HEK293 (cell line): Measurements from ENCODE around the gene GUK1.

Experiments used
- GFI1B ChIP-seq: fragments of 450-650 bp; formaldehyde crosslinking; IDR thresholded peaks from 2 replicates; pipeline ENCODE4 v1.5.1; 2016; ENCODE audit warnings: missing biosample characterization, missing genetic modification characterization
- HOXA7 ChIP-seq: sonication (generic); formaldehyde crosslinking; IDR thresholded peaks from 2 replicates; pipeline ENCODE4 v1.8.1; 2022; ENCODE audit warnings: missing genetic modification reagents, borderline replicate concordance
- ZFHX2 ChIP-seq: fragments of 450-650 bp; formaldehyde crosslinking; conservative IDR thresholded peaks from 2 replicates; pipeline ENCODE4 v1.5.1; 2016; ENCODE audit warnings: missing biosample characterization, missing genetic modification characterization
- ZNF121 ChIP-seq: fragments of 450-650 bp; formaldehyde crosslinking; IDR thresholded peaks from 2 replicates; pipeline ENCODE4 v1.5.1; 2016; ENCODE audit warnings: missing biosample characterization, missing genetic modification characterization
- ZNF132 ChIP-seq: fragments of 450-650 bp; formaldehyde crosslinking; IDR thresholded peaks from 2 replicates; pipeline ENCODE4 v1.5.1; 2017; ENCODE audit warnings: missing biosample characterization, missing genetic modification characterization, borderline replicate concordance
- ZNF174 ChIP-seq: fragments of 450-650 bp; formaldehyde crosslinking; IDR thresholded peaks from 2 replicates; pipeline ENCODE4 v1.5.0; 2017; ENCODE audit warnings: missing biosample characterization, mild to moderate bottlenecking, missing genetic modification characterization
- ZNF175 ChIP-seq: fragments of 450-650 bp; formaldehyde crosslinking; IDR thresholded peaks from 2 replicates; pipeline ENCODE4 v1.5.1; 2016; ENCODE audit warnings: missing biosample characterization, missing genetic modification characterization
- ZNF292 ChIP-seq: fragments of 450-650 bp; formaldehyde crosslinking; IDR thresholded peaks from 2 replicates; pipeline ENCODE4 v1.5.1; 2016; ENCODE audit warnings: low read depth, missing biosample characterization, missing genetic modification characterization, borderline replicate concordance
- ZNF335 ChIP-seq: fragments of 450-650 bp; formaldehyde crosslinking; conservative IDR thresholded peaks from 2 replicates; pipeline ENCODE4 v1.5.1; 2016; ENCODE audit warnings: missing biosample characterization, missing genetic modification characterization
- ZNF37A ChIP-seq: fragments of 450-650 bp; IDR thresholded peaks from 2 replicates; pipeline ENCODE4 v1.5.1; 2018; ENCODE audit warnings: missing biosample characterization, missing genetic modification characterization
- ZNF391 ChIP-seq: fragments of 450-650 bp; formaldehyde crosslinking; IDR thresholded peaks from 2 replicates; pipeline ENCODE4 v1.5.1; 2016; ENCODE audit warnings: low read depth, missing biosample characterization, missing genetic modification characterization, borderline replicate concordance
- ZNF510 ChIP-seq: fragments of 450-650 bp; formaldehyde crosslinking; IDR thresholded peaks from 2 replicates; pipeline ENCODE4 v1.5.1; 2018; ENCODE audit warnings: mild to moderate bottlenecking, missing genetic modification characterization, missing biosample characterization; ENCODE audit not compliant: insufficient replicate concordance
- ZNF585B ChIP-seq: fragments of 450-650 bp; formaldehyde crosslinking; IDR thresholded peaks from 2 replicates; pipeline ENCODE4 v1.5.1; 2016; ENCODE audit warnings: missing biosample characterization, missing genetic modification characterization
- ZNF664 ChIP-seq: fragments of 450-650 bp; formaldehyde crosslinking; IDR thresholded peaks from 2 replicates; pipeline ENCODE4 v1.5.1; 2016; ENCODE audit warnings: missing biosample characterization, missing genetic modification characterization
- ZSCAN23 ChIP-seq: fragments of 450-650 bp; formaldehyde crosslinking; IDR thresholded peaks from 2 replicates; pipeline ENCODE4 v1.5.1; 2016; ENCODE audit warnings: missing biosample characterization, missing genetic modification characterization
- TF ChIP-seq, protein P1 (sequence below): fragments of 450-650 bp; formaldehyde crosslinking; IDR thresholded peaks from 2 replicates; pipeline ENCODE4 v1.5.1; 2016; ENCODE audit warnings: missing biosample characterization, missing genetic modification characterization, borderline replicate concordance
- TF ChIP-seq, protein P2 (sequence below): fragments of 450-650 bp; formaldehyde crosslinking; IDR thresholded peaks from 2 replicates; pipeline ENCODE4 v1.5.1; 2016; ENCODE audit warnings: missing biosample characterization, missing genetic modification characterization, borderline replicate concordance
- TF ChIP-seq, protein P3 (sequence below): fragments of 450-650 bp; formaldehyde crosslinking; IDR thresholded peaks from 2 replicates; pipeline ENCODE4 v1.5.1; 2016; ENCODE audit warnings: missing biosample characterization, missing genetic modification characterization
- TF ChIP-seq, protein P4 (sequence below): fragments of 450-650 bp; formaldehyde crosslinking; IDR thresholded peaks from 2 replicates; pipeline ENCODE4 v1.5.1; 2016; ENCODE audit warnings: missing biosample characterization, missing genetic modification characterization
- TF ChIP-seq, protein P5 (sequence below): fragments of 450-650 bp; formaldehyde crosslinking; IDR thresholded peaks from 2 replicates; pipeline ENCODE4 v1.5.1; 2016; ENCODE audit warnings: missing biosample characterization, missing genetic modification characterization
- TF ChIP-seq, protein P6 (sequence below): fragments of 450-650 bp; formaldehyde crosslinking; IDR thresholded peaks from 2 replicates; pipeline ENCODE4 v1.5.1; 2016; ENCODE audit warnings: missing biosample characterization, missing genetic modification characterization
- TF ChIP-seq, protein P7 (sequence below): sonication (generic); formaldehyde crosslinking; IDR thresholded peaks from 2 replicates; pipeline ENCODE4 v1.8.1; 2022; ENCODE audit warnings: mild to moderate bottlenecking, moderate library complexity, missing genetic modification reagents
- TF ChIP-seq, protein P8 (sequence below): fragments of 450-650 bp; formaldehyde crosslinking; IDR thresholded peaks from 2 replicates; pipeline ENCODE4 v1.5.1; 2016; ENCODE audit warnings: missing biosample characterization, missing genetic modification characterization, low read depth

Gene GUK1

DNA sequence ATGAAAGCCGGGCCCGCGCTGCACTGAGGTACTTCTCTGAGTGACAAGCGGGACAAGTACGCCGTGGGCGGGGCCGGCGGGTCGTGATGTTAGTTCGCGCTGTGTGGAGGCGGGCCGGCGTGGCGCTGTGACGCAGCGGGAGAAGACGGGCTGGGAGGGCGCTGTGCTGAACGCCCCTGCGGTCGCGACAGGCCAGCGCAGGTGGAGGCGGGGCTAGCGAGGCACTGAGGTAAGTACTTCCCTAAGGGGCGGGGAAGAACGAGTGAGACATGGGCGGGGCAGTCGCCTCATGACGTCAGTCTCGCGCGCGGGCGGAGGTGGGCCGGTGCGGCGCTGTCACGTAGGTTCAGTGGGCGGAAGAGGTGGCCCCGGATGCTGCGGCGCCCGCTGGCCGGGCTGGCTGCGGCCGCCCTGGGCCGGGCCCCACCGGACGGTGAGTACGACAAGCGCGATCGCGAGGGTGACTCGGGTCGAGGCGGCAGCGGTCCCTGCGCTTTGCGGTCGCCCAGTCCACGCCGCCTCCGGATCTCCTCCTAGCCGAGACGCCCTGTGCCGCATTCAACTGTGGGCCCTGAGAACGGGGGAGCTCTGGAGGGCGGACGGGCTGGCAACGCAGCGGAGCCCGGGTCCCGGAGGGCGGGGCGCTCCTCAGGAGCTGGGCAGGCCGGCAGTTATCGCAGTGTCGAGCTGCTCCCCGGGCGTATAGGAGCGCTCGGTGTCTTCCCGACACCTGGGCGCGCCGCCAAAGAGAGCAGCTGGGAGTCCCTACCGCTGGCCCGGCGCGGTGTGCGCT, at the start of gene GUK1 (continued):
- TF ChIP-seq, protein P1, sequence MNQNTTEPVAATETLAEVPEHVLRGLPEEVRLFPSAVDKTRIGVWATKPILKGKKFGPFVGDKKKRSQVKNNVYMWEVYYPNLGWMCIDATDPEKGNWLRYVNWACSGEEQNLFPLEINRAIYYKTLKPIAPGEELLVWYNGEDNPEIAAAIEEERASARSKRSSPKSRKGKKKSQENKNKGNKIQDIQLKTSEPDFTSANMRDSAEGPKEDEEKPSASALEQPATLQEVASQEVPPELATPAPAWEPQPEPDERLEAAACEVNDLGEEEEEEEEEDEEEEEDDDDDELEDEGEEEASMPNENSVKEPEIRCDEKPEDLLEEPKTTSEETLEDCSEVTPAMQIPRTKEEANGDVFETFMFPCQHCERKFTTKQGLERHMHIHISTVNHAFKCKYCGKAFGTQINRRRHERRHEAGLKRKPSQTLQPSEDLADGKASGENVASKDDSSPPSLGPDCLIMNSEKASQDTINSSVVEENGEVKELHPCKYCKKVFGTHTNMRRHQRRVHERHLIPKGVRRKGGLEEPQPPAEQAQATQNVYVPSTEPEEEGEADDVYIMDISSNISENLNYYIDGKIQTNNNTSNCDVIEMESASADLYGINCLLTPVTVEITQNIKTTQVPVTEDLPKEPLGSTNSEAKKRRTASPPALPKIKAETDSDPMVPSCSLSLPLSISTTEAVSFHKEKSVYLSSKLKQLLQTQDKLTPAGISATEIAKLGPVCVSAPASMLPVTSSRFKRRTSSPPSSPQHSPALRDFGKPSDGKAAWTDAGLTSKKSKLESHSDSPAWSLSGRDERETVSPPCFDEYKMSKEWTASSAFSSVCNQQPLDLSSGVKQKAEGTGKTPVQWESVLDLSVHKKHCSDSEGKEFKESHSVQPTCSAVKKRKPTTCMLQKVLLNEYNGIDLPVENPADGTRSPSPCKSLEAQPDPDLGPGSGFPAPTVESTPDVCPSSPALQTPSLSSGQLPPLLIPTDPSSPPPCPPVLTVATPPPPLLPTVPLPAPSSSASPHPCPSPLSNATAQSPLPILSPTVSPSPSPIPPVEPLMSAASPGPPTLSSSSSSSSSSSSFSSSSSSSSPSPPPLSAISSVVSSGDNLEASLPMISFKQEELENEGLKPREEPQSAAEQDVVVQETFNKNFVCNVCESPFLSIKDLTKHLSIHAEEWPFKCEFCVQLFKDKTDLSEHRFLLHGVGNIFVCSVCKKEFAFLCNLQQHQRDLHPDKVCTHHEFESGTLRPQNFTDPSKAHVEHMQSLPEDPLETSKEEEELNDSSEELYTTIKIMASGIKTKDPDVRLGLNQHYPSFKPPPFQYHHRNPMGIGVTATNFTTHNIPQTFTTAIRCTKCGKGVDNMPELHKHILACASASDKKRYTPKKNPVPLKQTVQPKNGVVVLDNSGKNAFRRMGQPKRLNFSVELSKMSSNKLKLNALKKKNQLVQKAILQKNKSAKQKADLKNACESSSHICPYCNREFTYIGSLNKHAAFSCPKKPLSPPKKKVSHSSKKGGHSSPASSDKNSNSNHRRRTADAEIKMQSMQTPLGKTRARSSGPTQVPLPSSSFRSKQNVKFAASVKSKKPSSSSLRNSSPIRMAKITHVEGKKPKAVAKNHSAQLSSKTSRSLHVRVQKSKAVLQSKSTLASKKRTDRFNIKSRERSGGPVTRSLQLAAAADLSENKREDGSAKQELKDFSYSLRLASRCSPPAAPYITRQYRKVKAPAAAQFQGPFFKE: no peak
- TF ChIP-seq ZNF391 (peak; percentile 85; the same call in 1 of the 2 replicates), ZNF132 (tag by site-specific recombination) (no peak), ZNF292 (tag by site-specific recombination) (no peak), ZNF175 (tag by site-specific recombination) (no peak), ZNF335 (tag by site-specific recombination) (no peak), ZSCAN23 (no peak), ZNF121 (tag by site-specific recombination) (peak; percentile 82; the same call in 1 of the 2 replicates), ZFHX2 (tag by site-specific recombination) (peak; percentile 100), ZNF510 (tag by site-specific recombination) (no peak), ZNF664 (no peak), ZNF37A (tag by site-specific recombination) (no peak), ZNF585B (tag by site-specific recombination) (no peak), GFI1B (tag by site-specific recombination) (no peak), ZNF174 (no peak), HOXA7 (CRISPR knock-in tag) (no peak)
- TF ChIP-seq, protein P2, sequence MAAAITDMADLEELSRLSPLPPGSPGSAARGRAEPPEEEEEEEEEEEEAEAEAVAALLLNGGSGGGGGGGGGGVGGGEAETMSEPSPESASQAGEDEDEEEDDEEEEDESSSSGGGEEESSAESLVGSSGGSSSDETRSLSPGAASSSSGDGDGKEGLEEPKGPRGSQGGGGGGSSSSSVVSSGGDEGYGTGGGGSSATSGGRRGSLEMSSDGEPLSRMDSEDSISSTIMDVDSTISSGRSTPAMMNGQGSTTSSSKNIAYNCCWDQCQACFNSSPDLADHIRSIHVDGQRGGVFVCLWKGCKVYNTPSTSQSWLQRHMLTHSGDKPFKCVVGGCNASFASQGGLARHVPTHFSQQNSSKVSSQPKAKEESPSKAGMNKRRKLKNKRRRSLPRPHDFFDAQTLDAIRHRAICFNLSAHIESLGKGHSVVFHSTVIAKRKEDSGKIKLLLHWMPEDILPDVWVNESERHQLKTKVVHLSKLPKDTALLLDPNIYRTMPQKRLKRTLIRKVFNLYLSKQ (tag by site-specific recombination): no peak
- TF ChIP-seq, protein P3, sequence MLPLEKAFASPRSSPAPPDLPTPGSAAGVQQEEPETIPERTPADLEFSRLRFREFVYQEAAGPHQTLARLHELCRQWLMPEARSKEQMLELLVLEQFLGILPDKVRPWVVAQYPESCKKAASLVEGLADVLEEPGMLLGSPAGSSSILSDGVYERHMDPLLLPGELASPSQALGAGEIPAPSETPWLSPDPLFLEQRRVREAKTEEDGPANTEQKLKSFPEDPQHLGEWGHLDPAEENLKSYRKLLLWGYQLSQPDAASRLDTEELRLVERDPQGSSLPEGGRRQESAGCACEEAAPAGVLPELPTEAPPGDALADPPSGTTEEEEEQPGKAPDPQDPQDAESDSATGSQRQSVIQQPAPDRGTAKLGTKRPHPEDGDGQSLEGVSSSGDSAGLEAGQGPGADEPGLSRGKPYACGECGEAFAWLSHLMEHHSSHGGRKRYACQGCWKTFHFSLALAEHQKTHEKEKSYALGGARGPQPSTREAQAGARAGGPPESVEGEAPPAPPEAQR (tag by site-specific recombination): peak; percentile 49; the same call in 1 of the 2 replicates
- TF ChIP-seq, protein P4, sequence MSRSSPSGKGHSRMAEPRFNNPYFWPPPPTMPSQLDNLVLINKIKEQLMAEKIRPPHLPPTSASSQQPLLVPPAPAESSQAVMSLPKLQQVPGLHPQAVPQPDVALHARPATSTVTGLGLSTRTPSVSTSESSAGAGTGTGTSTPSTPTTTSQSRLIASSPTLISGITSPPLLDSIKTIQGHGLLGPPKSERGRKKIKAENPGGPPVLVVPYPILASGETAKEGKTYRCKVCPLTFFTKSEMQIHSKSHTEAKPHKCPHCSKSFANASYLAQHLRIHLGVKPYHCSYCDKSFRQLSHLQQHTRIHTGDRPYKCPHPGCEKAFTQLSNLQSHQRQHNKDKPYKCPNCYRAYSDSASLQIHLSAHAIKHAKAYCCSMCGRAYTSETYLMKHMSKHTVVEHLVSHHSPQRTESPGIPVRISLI (tag by site-specific recombination): no peak
- TF ChIP-seq, protein P5, sequence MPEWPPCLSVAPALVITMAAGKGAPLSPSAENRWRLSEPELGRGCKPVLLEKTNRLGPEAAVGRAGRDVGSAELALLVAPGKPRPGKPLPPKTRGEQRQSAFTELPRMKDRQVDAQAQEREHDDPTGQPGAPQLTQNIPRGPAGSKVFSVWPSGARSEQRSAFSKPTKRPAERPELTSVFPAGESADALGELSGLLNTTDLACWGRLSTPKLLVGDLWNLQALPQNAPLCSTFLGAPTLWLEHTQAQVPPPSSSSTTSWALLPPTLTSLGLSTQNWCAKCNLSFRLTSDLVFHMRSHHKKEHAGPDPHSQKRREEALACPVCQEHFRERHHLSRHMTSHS (tag by site-specific recombination): no peak
- TF ChIP-seq, protein P6, sequence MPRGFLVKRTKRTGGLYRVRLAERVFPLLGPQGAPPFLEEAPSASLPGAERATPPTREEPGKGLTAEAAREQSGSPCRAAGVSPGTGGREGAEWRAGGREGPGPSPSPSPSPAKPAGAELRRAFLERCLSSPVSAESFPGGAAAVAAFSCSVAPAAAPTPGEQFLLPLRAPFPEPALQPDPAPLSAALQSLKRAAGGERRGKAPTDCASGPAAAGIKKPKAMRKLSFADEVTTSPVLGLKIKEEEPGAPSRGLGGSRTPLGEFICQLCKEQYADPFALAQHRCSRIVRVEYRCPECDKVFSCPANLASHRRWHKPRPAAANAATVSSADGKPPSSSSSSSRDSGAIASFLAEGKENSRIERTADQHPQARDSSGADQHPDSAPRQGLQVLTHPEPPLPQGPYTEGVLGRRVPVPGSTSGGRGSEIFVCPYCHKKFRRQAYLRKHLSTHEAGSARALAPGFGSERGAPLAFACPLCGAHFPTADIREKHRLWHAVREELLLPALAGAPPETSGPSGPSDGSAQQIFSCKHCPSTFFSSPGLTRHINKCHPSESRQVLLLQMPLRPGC (tag by site-specific recombination): 0 out of 2 replicates have a peak, but pooled peaks have one; percentile 11
- TF ChIP-seq, protein P7, sequence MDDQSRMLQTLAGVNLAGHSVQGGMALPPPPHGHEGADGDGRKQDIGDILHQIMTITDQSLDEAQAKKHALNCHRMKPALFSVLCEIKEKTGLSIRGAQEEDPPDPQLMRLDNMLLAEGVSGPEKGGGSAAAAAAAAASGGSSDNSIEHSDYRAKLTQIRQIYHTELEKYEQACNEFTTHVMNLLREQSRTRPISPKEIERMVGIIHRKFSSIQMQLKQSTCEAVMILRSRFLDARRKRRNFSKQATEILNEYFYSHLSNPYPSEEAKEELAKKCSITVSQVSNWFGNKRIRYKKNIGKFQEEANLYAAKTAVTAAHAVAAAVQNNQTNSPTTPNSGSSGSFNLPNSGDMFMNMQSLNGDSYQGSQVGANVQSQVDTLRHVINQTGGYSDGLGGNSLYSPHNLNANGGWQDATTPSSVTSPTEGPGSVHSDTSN (CRISPR knock-in tag): no peak
- TF ChIP-seq, protein P8, sequence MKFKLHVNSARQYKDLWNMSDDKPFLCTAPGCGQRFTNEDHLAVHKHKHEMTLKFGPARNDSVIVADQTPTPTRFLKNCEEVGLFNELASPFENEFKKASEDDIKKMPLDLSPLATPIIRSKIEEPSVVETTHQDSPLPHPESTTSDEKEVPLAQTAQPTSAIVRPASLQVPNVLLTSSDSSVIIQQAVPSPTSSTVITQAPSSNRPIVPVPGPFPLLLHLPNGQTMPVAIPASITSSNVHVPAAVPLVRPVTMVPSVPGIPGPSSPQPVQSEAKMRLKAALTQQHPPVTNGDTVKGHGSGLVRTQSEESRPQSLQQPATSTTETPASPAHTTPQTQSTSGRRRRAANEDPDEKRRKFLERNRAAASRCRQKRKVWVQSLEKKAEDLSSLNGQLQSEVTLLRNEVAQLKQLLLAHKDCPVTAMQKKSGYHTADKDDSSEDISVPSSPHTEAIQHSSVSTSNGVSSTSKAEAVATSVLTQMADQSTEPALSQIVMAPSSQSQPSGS (tag by site-specific recombination): peak; percentile 99
